HG02981 (cell line): ENCODE data around the gene FFAR2.
"Not testable (repeated sequence)": the region's sequence is repeated elsewhere in the genome, so short reads cannot be mapped to it uniquely, and the experiment has no call there.

ENCODE experiments used
- ATAC-seq: cut with Tn5 transposase; IDR thresholded peaks from one replicate; pipeline ENCODE4 v1.9.1; 2021; ENCODE audit warnings: mild to moderate bottlenecking, moderate library complexity; ENCODE audit not compliant: unreplicated experiment

Gene FFAR2

GRCh38 chr19:35454663-35455062 is 6.6 kb downstream of the FFAR2 start:
- ATAC-seq, result no peak

DNA sequence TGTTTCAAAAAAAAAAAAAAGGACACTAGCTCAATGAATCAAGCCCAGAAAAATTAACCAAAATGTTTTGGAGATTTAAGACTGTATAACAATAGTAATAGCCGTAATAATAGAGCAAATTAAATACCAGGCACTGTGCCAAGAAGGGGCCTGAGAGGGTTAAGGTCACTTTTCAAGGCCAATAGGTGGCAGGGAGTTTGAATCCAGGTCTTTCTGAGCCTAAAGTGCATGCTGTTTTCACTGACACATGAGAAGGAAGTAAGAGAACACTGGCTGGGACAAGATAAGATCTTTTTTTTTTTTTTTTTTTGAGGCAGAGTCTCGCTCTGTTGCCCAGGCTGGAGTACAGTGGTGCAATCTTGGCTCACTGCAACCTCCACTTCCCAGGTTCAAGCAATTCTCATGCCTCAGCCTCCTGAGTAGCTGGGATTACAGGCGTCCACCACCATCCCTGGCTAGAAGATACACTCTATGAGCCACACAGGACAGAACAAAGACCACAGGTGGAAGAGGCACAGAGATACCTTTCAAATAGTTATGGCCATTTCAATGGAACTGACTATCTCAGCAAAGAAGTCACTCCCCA is 7.7 kb downstream of the FFAR2 start:
- no peak for ATAC-seq

DNA sequence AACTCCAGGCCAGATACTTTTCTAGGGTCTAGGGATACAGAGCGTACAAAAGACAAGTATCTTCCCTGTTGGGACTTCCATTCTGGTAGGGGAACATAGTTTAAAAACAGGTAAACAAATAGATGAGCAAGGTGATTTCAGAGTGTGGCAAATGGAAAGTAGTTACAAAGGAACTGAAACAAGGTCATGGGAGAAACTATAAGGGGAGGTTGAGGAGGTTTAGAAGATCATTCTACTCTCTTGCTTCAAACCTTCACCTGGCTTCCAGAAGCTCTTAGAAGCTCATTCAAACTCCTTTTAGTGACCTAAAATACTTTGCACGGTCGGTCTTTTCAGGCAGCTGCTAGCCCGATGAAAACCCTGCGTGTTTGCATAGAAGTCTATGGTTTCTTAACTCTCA is 9.1 kb downstream of the FFAR2 start:
- ATAC-seq, result no peak

DNA sequence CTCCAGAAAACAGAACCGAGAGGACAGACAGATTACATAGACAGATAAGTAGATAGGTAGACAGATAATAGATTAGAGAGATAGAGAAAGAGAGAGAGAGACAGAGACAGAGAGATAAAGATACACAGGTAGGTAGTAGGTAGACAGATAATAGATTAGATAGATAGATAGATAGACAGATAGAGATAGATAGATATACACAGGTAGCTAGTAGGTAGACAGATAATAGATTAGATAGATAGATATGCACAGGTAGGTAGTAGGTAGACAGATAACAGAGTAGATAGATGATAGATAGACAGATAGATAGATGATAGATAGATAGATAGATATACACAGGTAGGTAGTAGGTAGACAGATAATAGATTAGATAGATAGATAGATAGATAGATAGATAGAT is 10.1 kb downstream of the FFAR2 start:
- no peak for ATAC-seq

- ATAC-seq, result peak; percentile 33
Measured at GRCh38 chr19:35458731-35459391, 10.8 kb downstream of the FFAR2 start.

DNA sequence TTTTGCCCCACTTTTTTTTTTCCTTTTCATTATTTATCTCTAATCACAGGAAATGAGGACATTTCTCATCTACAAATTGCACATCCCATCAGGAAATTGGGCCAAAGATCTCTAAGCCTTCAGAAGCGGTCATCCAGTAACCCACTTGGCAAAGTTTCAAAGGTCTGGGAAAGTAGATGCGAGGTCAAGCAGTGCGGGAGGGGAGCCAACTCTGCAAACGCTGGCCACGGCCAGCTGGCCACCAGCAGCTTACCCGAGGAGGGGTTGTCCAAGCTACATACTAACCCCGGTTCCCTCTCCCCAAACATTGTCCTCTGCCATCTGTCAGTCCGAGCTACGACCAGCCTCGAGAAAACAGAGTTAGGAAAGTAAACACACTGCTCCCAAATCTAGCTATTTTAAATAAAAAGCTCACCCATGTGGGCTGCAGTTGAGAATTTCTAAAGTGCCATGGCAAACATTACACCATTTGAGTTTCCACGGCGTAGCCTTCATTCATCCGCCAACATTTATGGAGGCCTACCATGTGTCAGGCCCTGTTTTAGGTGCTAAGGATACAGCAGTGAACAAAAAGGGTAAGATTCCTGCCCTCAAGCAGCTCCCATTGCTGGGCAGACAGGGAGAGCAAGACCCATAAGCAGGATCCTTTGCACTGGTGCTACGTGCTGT is 11.5 kb downstream of the FFAR2 start:
- ATAC-seq, result no peak

DNA sequence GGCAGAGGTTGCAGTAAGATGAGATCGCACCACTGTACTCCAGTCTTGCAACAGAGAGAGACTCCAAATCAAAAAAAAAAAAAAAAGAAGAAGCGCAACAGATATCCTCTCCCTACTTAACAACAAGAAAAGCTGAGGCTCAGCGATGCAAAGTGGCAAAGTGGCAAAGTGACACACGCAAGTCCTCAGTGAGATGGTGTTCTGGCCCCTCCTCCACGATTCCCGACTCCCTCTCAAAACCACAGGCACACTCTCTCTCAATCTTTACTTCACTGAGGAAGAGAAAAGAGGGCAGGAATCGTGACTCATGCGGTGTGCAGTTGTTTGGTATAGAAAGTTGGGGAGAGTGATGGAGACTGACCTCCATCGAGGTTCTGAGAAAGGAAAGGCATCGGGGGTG is 12.6 kb downstream of the FFAR2 start:
- no peak for ATAC-seq

DNA sequence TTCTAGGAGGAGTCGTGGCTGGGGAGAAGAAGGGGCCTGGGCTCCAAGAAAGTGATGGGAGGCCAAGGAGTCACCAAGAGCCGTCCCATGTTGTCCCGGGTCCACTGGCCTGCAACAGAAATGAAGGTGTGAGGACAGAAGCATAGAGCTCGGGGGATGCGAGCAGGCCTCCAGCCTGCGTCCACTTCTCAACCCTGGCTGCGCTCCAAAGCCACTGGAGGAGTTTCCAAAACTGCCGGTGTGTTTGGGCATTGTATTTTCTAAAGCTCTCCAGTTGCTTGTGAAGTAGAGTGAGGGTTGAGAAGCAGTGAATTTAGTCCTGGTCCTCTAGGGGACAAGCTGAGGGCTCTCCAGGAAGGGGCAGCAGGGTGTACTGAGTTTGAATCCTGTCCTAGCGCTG is 13.0 kb downstream of the FFAR2 start:
- no peak for ATAC-seq

DNA sequence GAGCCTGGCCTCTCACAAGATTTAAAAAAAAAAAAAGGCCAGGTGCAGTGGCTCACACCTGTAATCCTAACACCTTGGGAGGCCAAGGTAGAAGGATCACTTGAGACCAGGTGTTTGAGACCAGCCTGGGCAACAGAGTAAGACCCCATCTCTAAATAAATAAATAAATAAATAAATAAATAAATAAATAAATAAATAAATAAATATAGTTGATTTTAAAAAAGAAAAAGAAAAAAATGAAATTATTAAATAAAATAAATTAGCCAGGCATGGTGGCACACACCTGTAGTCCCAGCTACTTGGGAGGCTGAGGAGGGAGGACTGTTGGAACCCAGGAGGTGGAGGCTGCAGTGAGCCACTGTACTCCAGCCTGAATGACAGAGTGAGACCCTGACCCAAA is 13.7 kb downstream of the FFAR2 start:
- not testable (repeated sequence) for ATAC-seq

DNA sequence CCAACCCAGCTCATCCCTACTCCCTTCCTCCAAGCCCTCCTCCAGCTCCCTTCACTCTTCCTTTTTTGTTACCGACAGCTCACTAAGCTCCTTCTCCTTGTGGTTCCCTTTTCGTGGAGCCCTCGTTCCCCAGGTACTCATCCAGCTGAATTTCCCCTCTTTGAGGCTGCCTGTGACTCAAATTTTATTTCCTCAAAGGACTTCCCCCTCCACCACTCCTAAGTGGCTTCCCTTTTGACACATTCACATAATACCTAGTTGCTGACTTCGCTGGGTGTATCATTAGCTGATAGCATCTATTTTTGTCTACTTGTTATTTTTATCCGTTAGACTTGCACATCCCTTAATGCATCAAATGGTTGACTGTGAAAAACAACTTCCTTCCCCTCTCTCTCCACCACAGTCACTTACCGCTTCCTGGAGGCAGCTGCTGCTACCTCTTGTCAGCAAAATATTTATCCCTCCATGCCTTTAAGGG is 14.5 kb downstream of the FFAR2 start:
- ATAC-seq, result peak; percentile 53

DNA sequence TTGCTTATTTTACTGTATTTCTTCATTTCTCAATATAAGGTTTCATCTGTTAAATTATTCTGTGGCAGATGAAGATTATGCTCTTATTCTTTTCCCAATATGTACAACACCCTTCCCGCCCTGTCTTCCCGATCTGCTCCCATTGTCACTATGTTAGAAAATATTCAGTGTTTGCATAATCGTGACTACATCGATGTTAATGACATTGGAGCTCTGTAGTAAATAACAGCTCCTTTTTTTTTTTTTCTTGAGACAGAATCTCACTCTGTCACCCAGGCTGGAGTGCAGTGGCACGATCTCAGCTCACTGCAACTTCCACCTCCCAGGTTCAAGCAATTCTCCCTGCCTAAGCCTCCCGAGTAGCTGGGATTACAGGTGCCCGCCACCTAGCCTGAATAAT is 14.9 kb downstream of the FFAR2 start:
- ATAC-seq, result not testable (repeated sequence)

DNA sequence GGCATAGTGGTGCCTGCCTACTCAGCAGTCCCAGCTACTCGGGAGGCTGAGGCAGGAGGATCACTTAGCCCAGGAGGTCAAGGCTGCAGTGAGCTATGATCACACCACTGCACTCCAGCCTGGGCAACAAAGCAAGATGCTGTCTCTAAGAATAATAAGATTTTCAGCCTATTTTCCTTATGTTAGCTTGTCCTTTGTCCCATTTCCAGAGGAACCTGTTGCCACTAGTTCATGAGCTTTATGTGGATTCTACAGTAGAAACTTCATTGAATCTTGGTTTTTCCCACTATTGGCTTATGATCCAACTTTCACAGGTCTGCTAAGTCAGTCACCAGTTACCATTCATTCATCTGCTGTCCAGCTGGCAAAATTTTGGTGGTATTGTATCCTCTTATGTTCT is 18.2 kb downstream of the FFAR2 start:
- no peak for ATAC-seq

DNA sequence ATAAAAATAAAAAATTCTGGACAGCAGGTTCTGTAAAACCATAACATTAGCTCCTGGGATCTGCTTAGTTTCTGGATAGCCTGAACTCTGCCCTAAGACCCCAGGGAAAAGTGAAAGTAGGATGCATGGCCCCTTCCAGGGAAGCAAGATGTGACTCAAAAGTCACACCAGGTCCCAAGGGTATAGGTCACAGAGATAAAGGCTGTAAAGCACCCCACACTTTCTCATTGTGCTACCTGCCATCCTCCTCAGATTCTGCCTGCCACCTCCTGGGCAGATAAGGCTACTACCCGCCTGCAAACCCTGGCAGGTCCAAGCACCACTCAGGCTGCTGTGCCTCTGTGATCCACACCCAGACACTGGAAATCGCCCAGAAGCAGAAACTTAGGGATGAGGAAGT is 20.6 kb downstream of the FFAR2 start:
- ATAC-seq, result peak; percentile 65

GRCh38 chr19:35470128-35470527 is 22.1 kb downstream of the FFAR2 start:
- no peak for ATAC-seq

DNA sequence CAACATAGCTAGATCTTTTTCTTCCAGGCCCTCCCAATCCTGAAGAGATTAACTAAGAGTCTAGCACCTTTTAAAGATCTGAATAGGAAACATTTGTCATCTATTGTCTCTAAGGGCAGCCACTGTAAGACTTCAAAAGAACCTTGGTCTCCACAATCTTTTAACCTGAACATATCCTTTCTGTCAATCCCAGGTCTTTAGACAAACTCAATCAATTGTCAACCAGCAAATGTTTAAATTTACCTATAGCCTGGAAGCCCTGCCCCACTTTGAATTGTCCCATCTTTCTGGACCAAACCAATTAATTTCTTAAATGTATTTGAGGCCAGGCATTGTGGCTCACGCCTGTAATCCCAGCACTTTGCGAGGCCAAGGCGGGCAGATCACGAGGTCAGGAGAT is 23.0 kb downstream of the FFAR2 start:
- not testable (repeated sequence) for ATAC-seq

DNA sequence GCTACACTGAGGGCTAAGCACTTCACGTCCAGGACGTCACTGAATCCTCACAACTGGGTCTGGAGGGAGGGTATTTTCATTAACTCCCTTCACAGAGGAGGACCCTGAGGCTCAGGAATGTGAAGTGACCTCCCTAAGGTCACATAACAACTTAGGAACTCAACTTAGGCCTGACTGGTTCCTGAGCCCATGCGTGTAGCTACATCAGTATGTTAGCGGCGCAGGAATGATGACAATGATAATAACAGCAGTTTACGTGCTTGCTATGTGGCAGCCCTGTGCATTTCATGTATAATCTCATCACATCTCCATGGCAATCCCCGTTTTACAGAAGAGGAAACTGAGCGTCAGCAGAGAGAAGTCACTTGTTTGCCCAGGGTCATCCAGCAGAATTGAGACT is 23.9 kb downstream of the FFAR2 start:
- no peak for ATAC-seq

DNA sequence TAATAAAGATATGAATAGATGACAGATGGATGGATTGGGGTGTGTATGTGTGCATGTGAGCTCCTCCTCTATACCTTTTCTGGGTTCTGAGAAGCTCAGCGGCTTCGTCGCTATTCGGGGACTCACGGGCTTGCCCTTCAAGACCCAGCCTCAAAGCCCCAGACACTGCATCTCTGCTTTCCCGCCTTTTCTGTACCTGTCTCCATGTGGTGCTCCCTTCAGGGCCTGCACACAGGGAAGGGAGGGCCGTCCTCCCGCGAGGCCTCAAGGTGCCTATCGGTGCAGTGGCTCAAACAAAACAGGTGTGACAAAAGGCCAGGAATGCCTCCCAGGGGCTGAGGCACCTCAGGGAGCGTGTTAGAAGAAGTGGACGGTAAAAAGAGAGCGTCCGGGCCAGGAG is 26.0 kb downstream of the FFAR2 start:
- no peak for ATAC-seq

- not testable (repeated sequence) for ATAC-seq
Measured at GRCh38 chr19:35474594-35474993, 26.5 kb downstream of the FFAR2 start.

DNA sequence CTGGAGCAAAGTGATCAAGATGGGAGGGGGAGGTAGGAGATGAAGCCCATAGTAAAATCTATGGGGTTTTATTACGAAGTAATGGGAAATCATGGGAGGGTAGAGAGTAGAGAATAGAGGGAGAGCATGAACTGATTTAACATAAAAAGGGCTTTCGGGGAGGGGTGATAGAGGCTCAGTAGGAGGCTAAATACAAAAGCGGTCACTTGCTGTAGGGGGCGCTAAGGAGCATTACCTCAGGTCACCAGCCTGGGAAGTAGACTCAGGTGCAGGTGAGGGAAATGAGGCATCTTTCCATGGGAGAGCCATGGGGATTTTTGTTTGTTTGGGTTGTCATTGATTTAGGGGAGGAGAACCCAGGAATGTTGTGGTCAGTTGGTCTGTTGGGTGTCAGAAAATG is 28.1 kb downstream of the FFAR2 start:
- no peak for ATAC-seq

GRCh38 chr19:35478794-35479677 is 31.0 kb downstream of the FFAR2 start:
- ATAC-seq, result no peak

GRCh38 chr19:35483089-35483488 is 35.0 kb downstream of the FFAR2 start:
- ATAC-seq, result no peak
